Suprapubic skin (tissue), 4 donors: ENCODE measurements around the gene RAB3B. TPM values are rescaled to one million over a fixed set of nuclear protein-coding genes. Genes with fewer than 3 reads are reported as not detected.

Experiments used
- DNase-seq, 2 donors: peaks; one replicate each; pipeline ENCODE4 v3.0.0-alpha.2; 2019; ENCODE audit warnings: low spot score in 2 of 2
- H3K27ac ChIP-seq: fragments of 200-600 bp; sonication (generic); one replicate; pipeline ENCODE4 v1.5.1; 2019
- H3K27me3 ChIP-seq: fragments of 200-600 bp; sonication (generic); one replicate; pipeline ENCODE4 v1.5.1; 2019
- H3K36me3 ChIP-seq: fragments of 200-600 bp; sonication (generic); one replicate; pipeline ENCODE4 v1.5.1; 2019
- H3K4me1 ChIP-seq: fragments of 200-600 bp; sonication (generic); one replicate; pipeline ENCODE4 v1.5.1; 2019
- H3K4me3 ChIP-seq: fragments of 200-600 bp; sonication (generic); one replicate; pipeline ENCODE4 v1.5.1; 2019; ENCODE audit warnings: mild to moderate bottlenecking
- H3K9me3 ChIP-seq: fragments of 200-600 bp; sonication (generic); one replicate; pipeline ENCODE4 v1.5.1; 2019
- EP300 ChIP-seq: sonication (generic); formaldehyde crosslinking; IDR thresholded peaks from one replicate; pipeline ENCODE4 v1.6.1; 2017; ENCODE audit warnings: antibody characterized with exemption
- POLR2A ChIP-seq, 2 donors: fragments of 450-650 bp; IDR thresholded peaks; one replicate each; pipeline ENCODE4 v1.6.1; 2017; ENCODE audit warnings: antibody characterized with exemption in 2 of 2, mild to moderate bottlenecking in 2 of 2, moderate library complexity in 2 of 2
- POLR2AphosphoS5 ChIP-seq, 3 donors: sonication (generic); formaldehyde crosslinking; IDR thresholded peaks; one replicate each; pipeline ENCODE4 v1.6.1; 2017; ENCODE audit warnings: antibody characterized with exemption in 3 of 3
- WGBS: methylation state at CpG from one replicate; pipeline ENCODE4 v1.1.5; 2018; 5-methylcytosine and 5-hydroxymethylcytosine counted together
- total RNA-seq, 4 donors: library from RNA; depleted of rRNA; stranded (reverse); fragments of >200 nt; gene quantifications; one replicate each; pipeline ENCODE4 v1.1.0, GENCODE V29; 2016
- TF ChIP-seq, protein P1 (sequence below), 2 donors: fragments of 200-600 bp in 1 of 2; fragments of 450-650 bp in 1 of 2; sonication (generic) in 1 of 2; IDR thresholded peaks; one replicate each; pipeline ENCODE4 v1.5.1; 2016 to 2019; ENCODE audit warnings: antibody characterized with exemption in 2 of 2, mild to moderate bottlenecking in 1 of 2, moderate library complexity in 1 of 2

RAB3B gene
- total RNA-seq, 4 donors from 2014 or later, result 2.8 to 6.8 (median 5.6) TPM

DNA sequence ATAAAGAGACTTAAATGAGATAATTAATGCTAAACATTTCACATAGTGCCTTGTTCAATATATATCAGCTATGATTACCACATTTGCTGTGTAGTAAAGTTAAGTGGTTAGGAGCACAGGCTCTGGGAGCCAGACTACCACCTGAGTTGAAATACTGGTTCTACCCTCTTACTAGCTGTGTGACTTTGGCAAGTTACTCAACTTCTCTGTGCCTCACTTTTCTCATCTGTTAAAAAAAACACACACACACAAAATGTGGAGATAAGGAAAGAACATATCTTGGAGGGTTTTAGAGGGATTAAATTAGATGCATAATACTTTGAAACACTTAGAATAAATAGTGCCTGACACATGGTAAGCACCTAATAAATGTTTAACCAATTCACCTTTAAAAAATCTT is 60.2 kb downstream of the RAB3B start:
- no peaks in the 10 kb centered on the region for H3K9me3 ChIP-seq
- no peaks in the 10 kb centered on the region for H3K36me3 ChIP-seq
- no peak overlapping the region for H3K27ac ChIP-seq
- no peak for TF ChIP-seq EP300
- no peak for TF ChIP-seq POLR2A (IDR thresholded peaks at IDR 0.05)
- H3K4me1 ChIP-seq, result no peaks in the 10 kb centered on the region
- no peak overlapping the region for H3K4me3 ChIP-seq
- H3K27me3 ChIP-seq, result peaks cover 3% of the 10 kb centered on the region
- DNase-seq, result no peak

DNA sequence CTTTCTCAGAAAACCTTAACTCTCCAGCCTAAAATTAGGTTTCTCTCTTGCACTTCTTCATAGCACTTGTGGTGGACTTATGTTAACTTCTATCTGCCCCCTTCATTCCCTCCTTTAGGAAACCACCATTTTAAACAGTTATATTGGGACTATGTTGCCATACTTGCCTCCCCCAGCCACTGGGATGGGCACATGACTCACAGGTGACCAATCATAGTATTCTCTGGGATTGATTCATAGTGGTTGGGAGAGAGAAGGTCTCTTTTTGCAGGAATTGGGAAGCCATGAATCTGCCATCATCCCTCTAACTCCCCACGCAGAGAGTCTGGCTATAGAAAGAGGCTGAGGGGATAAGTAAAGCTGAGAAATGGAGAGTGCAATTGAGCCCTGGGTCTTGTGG is 61.6 kb downstream of the RAB3B start:
- no peak overlapping the region for H3K4me3 ChIP-seq
- no peaks in the 10 kb centered on the region for H3K4me1 ChIP-seq
- no peaks in the 10 kb centered on the region for H3K36me3 ChIP-seq
- no peak for DNase-seq
- H3K27me3 ChIP-seq, result peaks cover 3% of the 10 kb centered on the region
- H3K9me3 ChIP-seq, result no peaks in the 10 kb centered on the region
- no peak overlapping the region for H3K27ac ChIP-seq
- 82% methylated on average over 1 of the region's 1 CpG for WGBS
- no peak for TF ChIP-seq POLR2AphosphoS5 (IDR thresholded peaks at IDR 0.05)

DNA sequence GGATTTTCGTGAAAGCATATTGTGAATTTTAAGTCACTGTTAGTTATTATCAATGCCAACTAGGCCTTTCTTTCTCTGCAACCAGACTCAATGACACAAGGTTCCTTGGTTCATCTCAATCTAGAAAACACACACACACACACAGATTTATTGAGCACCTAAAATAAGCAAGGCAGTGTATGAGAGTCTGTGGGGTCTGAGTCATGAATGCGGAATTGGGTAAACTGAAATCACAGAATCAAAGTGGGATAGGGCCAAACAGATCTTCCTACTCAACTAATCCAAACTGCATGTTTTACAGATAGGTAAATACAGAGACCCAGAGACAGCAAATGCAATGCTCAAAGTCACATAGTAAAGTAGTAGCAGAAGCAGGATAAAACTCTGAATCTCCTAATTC is 63.5 kb downstream of the RAB3B start:
- no peak for DNase-seq
- 96% methylated on average over 2 of the region's 2 CpGs for WGBS
- no peak overlapping the region for H3K27ac ChIP-seq
- H3K36me3 ChIP-seq, result no peaks in the 10 kb centered on the region
- no peak overlapping the region for H3K4me3 ChIP-seq
- TF ChIP-seq POLR2A (IDR thresholded peaks at IDR 0.05) (no peak), POLR2AphosphoS5 (IDR thresholded peaks at IDR 0.05) (no peak), EP300 (no peak)
- TF ChIP-seq, protein P1, sequence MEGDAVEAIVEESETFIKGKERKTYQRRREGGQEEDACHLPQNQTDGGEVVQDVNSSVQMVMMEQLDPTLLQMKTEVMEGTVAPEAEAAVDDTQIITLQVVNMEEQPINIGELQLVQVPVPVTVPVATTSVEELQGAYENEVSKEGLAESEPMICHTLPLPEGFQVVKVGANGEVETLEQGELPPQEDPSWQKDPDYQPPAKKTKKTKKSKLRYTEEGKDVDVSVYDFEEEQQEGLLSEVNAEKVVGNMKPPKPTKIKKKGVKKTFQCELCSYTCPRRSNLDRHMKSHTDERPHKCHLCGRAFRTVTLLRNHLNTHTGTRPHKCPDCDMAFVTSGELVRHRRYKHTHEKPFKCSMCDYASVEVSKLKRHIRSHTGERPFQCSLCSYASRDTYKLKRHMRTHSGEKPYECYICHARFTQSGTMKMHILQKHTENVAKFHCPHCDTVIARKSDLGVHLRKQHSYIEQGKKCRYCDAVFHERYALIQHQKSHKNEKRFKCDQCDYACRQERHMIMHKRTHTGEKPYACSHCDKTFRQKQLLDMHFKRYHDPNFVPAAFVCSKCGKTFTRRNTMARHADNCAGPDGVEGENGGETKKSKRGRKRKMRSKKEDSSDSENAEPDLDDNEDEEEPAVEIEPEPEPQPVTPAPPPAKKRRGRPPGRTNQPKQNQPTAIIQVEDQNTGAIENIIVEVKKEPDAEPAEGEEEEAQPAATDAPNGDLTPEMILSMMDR (IDR thresholded peaks at IDR 0.05), result no peak
- no peaks in the 10 kb centered on the region for H3K4me1 ChIP-seq
- H3K9me3 ChIP-seq, result no peaks in the 10 kb centered on the region
- peaks cover 3% of the 10 kb centered on the region for H3K27me3 ChIP-seq

DNA sequence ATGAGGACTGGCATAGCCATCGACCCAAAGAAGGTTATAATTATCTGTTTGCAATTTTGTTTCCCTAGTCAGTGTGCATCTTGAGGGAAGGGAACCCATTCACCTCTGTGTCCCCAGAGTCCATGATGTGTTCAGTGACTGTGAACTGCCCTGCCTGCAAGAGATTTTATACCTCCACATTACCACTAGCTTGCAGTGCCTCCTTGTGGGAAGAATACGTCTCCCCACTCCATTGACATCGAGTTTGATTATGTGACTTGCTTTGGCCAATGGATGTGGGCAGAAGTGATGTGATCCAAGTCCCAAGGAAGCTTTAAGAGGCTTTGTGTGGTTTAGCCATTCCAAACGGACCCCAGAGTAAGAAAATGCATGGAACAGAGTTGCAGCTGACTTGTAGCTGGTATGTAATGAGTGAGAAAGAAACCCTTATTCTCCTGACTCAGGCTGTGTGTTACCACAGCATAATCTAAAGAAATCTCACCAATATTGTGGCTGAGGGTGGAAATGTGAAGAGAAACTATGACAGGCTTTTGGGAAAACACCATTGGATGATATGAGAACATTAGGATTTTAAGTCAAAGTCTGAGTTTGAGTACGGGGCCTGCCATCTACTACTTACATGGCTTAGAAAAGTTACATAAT is 64.2 kb downstream of the RAB3B start:
- Histone ChIP-seq H3K27me3 (peaks cover 3% of the 10 kb centered on the region), H3K27ac (no peak overlapping the region), H3K36me3 (no peaks in the 10 kb centered on the region), H3K4me3 (no peak overlapping the region), H3K9me3 (no peaks in the 10 kb centered on the region), H3K4me1 (no peaks in the 10 kb centered on the region)
- no peak for TF ChIP-seq EP300
- TF ChIP-seq POLR2AphosphoS5 (IDR thresholded peaks at IDR 0.05), result no peak
- TF ChIP-seq, protein P1 (IDR thresholded peaks at IDR 0.05), result no peak
- no peak for TF ChIP-seq POLR2A (IDR thresholded peaks at IDR 0.05)
- WGBS, result 71% methylated on average over 5 of the region's 5 CpGs
- no peak for DNase-seq

DNA sequence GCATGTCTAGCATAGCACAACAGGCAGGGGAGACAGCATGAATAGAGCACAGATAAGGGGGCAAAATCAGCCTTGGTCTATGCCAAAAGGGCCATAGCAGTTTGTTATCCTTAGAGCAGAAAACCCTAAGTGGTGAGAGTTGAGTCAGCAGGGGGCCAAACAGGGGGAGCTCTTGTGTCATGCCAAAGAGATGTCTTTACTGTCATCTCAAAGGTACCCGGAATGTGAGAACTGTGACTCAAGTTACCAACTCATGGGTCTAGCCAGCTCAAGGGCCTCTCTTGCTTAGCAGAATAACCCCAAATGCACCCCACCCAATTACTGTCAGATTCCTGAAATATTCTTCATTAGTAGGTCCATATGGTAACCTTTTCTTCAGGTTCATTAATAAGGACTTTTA is 66.0 kb downstream of the RAB3B start:
- Histone ChIP-seq H3K4me3 (no peak overlapping the region), H3K4me1 (no peaks in the 10 kb centered on the region), H3K36me3 (no peaks in the 10 kb centered on the region), H3K27me3 (peaks cover 9% of the 10 kb centered on the region), H3K9me3 (no peaks in the 10 kb centered on the region), H3K27ac (no peak overlapping the region)
- no peak for DNase-seq
- TF ChIP-seq POLR2AphosphoS5 (IDR thresholded peaks at IDR 0.05), result no peak
- WGBS, result 100% methylated on average over 1 of the region's 1 CpG

DNA sequence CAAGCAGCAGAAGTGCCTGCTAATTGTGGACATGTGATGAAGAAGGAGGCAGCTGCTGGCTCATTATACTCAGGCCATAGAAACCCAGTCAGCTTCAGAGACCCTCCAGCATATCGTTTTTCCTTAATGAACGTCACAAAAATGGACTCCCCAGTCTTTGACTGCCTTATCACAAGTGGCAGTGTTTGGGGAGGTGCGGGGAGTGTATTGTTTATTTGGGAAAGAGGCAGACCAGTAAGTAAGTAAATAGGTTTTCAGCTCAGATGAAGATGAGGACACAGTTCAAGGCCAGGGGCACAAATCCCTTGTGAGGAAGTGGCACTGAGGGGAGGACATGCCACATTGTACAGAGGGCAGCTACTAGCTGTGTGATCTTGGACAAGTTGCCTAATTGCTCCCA is 68.5 kb downstream of the RAB3B start:
- no peak for DNase-seq
- Histone ChIP-seq H3K4me3 (no peak overlapping the region), H3K9me3 (no peaks in the 10 kb centered on the region), H3K27me3 (peaks cover 10% of the 10 kb centered on the region), H3K36me3 (no peaks in the 10 kb centered on the region), H3K27ac (no peak overlapping the region), H3K4me1 (no peaks in the 10 kb centered on the region)
- 84% methylated on average over 3 of the region's 3 CpGs for whole genome bisulfite sequencing
- TF ChIP-seq POLR2AphosphoS5 (IDR thresholded peaks at IDR 0.05) (no peak), EP300 (no peak), POLR2A (IDR thresholded peaks at IDR 0.05) (no peak)
- TF ChIP-seq, protein P1 (IDR thresholded peaks at IDR 0.05), result no peak

DNA sequence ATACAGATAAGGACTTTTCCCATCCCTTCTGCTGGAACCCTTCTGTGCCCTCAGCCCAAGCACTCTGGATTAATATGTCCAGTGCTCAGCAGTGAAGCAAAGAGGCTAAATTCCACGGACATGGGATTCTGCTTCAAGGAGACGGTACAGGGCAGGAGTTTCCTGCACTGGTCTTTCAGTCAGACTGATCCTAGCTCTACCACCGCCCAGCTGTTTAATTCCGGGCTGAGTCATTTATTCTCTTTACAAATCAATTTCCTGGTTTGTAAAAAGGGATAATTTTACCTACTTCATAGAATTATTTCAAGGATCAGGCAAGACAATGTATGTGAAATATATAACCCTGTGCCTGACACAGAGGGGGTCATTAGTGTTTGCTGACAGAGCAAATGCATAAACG is 70.4 kb downstream of the RAB3B start:
- H3K4me1 ChIP-seq, result no peaks in the 10 kb centered on the region
- no peaks in the 10 kb centered on the region for H3K36me3 ChIP-seq
- H3K27ac ChIP-seq, result no peak overlapping the region
- H3K9me3 ChIP-seq, result no peaks in the 10 kb centered on the region
- TF ChIP-seq POLR2AphosphoS5 (IDR thresholded peaks at IDR 0.05) (no peak), POLR2A (IDR thresholded peaks at IDR 0.05) (no peak), EP300 (no peak)
- TF ChIP-seq, protein P1 (IDR thresholded peaks at IDR 0.05), result no peak
- no peak for DNase-seq
- WGBS, result 87% methylated on average over 5 of the region's 5 CpGs
- no peak overlapping the region for H3K4me3 ChIP-seq
- peaks cover 10% of the 10 kb centered on the region for H3K27me3 ChIP-seq
